ENCODE results near the gene ZDHHC9. TPM values are rescaled to one million over a fixed set of nuclear protein-coding genes. Genes with fewer than 3 reads are reported as not detected.

The ZDHHC9 gene
- total RNA-seq (10 to 100 TPM; 17.4 to 74.6 TPM), polyA plus RNA-seq (10 to 100 TPM; 24.2 to 56.9 TPM)
- long read RNA-seq, donor 1, full-length matches to known transcripts: 7 of 7 reads
- long read RNA-seq, donor 1, partial matches to known transcripts: 0 of 7 reads
- long read RNA-seq, donor 1, other reads (novel, unspliced or antisense): 0 of 7 reads
- long read RNA-seq, donor 2, full-length matches to known transcripts: 4 of 4 reads
- long read RNA-seq, donor 2, partial matches to known transcripts: 0 of 4 reads
- long read RNA-seq, donor 2, other reads (novel, unspliced or antisense): 0 of 4 reads
- long read RNA-seq, donor 3, full-length matches to known transcripts: 1 of 1 reads
- long read RNA-seq, donor 3, partial matches to known transcripts: 0 of 1 reads
- long read RNA-seq, donor 3, other reads (novel, unspliced or antisense): 0 of 1 reads
- long read RNA-seq, donor 4, full-length matches to known transcripts: 3 of 3 reads
- long read RNA-seq, donor 4, partial matches to known transcripts: 0 of 3 reads
- long read RNA-seq, donor 4, other reads (novel, unspliced or antisense): 0 of 3 reads
- long read RNA-seq, donor 5, full-length matches to known transcripts: 5 of 5 reads
- long read RNA-seq, donor 5, partial matches to known transcripts: 0 of 5 reads
- long read RNA-seq, donor 5, other reads (novel, unspliced or antisense): 0 of 5 reads

DNA sequence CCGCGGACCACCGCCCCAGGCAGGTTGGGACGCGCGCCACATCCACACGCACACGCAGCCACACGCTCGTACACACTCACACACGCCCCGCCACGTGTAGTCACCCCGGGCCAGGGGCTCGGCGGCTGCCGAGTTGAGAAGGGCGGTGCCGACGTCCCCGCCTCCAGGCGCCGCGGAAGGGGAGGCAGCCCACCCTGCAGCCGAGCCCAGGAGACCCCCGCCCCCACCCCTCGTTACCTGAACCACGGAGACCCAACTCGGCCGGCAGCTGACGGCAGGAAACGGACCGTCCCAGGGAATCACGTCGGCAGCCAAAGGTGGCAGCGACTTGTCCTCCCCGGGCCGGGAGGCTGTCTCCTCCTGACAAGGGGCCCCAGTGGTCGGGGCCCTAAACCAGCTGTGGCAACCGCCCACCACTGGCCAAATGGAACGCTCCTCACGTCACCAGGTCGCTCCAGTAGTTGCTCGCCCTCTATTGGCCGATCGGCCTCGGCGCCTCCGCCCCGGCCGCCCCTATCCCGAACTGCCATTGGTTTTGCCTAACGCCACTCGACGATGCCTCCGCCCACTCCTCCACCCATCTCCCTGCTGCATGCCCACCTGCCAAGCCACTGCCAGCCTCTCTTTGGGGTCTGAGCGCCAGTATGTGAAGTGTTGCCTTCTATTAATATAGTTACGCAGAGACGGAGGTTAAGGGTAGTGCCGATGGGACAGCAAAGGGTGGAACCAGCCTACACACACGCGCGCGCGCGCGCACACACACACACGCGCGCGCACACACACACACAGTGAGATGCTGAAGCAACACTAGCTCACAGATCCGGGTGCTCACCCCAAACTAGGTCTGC lies at the start of gene ZDHHC9:
ZDHHC9 (minus strand) TSS at position 428 of the 848 bp plus-strand sequence. CDS start 1,941 bp downstream, outside the sequence.
- peak; percentile 89 for ATAC-seq (ENCODE audit: insufficient read depth, low FRiP score)
- Histone ChIP-seq H3K27me3 (ENCODE audit: control insufficient read depth in 3 of 3, insufficient read depth in 3 of 3, low read length in 2 of 3) (peaks cover 0 to 3% (median 2%) of the 10 kb centered on the region in 3 donors), H3K9ac (ENCODE audit: insufficient read depth in 1 of 2, low read length in 2 of 2) (peak within 1 kb of the TSS in 1 of 2 donors; percentile 41), H3K9me3 (ENCODE audit: control insufficient read depth in 4 of 4, insufficient read depth in 3 of 4, low read length in 3 of 4) (no peaks in the 10 kb centered on the region), H3K36me3 (ENCODE audit: control insufficient read depth in 4 of 4, insufficient read depth in 4 of 4, low read length in 4 of 4) (no peaks in the 10 kb centered on the region), H3K27ac (ENCODE audit: low read depth in 1 of 2, low read length in 1 of 2) (peak within 1 kb of the TSS; percentile 34 to 86), H3K4me3 (peak within 1 kb of the TSS; percentile 47), H3K4me1 (ENCODE audit: control insufficient read depth in 5 of 5, insufficient read depth in 5 of 5, low read length in 5 of 5) (peaks cover 0 to 9% (median 7%) of the 10 kb centered on the region in 5 donors)
- TF ChIP-seq, protein P1, sequence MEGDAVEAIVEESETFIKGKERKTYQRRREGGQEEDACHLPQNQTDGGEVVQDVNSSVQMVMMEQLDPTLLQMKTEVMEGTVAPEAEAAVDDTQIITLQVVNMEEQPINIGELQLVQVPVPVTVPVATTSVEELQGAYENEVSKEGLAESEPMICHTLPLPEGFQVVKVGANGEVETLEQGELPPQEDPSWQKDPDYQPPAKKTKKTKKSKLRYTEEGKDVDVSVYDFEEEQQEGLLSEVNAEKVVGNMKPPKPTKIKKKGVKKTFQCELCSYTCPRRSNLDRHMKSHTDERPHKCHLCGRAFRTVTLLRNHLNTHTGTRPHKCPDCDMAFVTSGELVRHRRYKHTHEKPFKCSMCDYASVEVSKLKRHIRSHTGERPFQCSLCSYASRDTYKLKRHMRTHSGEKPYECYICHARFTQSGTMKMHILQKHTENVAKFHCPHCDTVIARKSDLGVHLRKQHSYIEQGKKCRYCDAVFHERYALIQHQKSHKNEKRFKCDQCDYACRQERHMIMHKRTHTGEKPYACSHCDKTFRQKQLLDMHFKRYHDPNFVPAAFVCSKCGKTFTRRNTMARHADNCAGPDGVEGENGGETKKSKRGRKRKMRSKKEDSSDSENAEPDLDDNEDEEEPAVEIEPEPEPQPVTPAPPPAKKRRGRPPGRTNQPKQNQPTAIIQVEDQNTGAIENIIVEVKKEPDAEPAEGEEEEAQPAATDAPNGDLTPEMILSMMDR (IDR thresholded peaks at IDR 0.05; ENCODE audit: control extremely low read depth, extremely low read depth): no peak
- 0 to 45% methylated on average over 26 to 72 of the region's 72 CpGs for WGBS, 2 donors
- peak; percentile 89 to 93 (median 92) for DNase-seq

DNA sequence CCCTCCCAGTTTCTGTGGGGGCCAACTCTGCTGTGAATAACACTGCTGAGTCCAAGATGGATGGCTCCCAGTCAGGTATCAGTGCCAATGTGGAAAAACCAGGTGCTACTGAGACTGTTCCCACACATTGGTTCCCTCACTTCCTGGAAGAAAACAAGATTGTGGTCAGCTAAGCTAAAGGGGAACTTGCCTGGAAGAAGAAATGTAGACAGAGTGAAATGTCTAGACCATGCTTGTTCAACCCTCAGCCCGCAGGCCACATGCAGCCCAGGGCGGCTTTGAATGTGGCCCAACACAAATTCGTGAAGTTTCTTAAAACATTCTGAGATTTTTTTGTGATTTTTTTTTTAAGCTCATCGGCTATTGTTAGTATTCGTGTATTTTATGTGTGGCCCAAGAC lies 33.7 kb upstream of the ZDHHC9 start:
- H3K27me3 ChIP-seq (ENCODE audit: control insufficient read depth in 3 of 3, insufficient read depth in 3 of 3, low read length in 2 of 3): no peaks in the 10 kb centered on the region
- TF ChIP-seq, protein P1 (IDR thresholded peaks at IDR 0.05; ENCODE audit: control extremely low read depth, extremely low read depth): no peak
- H3K4me3 ChIP-seq: no peak overlapping the region
- DNase-seq: no peak
- H3K36me3 ChIP-seq (ENCODE audit: control insufficient read depth in 4 of 4, insufficient read depth in 4 of 4, low read length in 4 of 4): no peaks in the 10 kb centered on the region
- H3K27ac ChIP-seq (ENCODE audit: low read depth in 1 of 2, low read length in 1 of 2): peak overlapping the region in 1 of 2 donors; percentile 52
- ATAC-seq (ENCODE audit: insufficient read depth, low FRiP score): peak; percentile 29
- no peak overlapping the region for H3K9ac ChIP-seq (ENCODE audit: insufficient read depth in 1 of 2, low read length in 2 of 2)
- WGBS, 2 donors: 66 to 85% methylated on average over 5 of the region's 5 CpGs
- peaks cover 0 to 7% (median 3%) of the 10 kb centered on the region in 4 donors for H3K9me3 ChIP-seq (ENCODE audit: control insufficient read depth in 4 of 4, insufficient read depth in 3 of 4, low read length in 3 of 4)
- no peaks in the 10 kb centered on the region for H3K4me1 ChIP-seq (ENCODE audit: control insufficient read depth in 5 of 5, insufficient read depth in 5 of 5, low read length in 5 of 5)

DNA sequence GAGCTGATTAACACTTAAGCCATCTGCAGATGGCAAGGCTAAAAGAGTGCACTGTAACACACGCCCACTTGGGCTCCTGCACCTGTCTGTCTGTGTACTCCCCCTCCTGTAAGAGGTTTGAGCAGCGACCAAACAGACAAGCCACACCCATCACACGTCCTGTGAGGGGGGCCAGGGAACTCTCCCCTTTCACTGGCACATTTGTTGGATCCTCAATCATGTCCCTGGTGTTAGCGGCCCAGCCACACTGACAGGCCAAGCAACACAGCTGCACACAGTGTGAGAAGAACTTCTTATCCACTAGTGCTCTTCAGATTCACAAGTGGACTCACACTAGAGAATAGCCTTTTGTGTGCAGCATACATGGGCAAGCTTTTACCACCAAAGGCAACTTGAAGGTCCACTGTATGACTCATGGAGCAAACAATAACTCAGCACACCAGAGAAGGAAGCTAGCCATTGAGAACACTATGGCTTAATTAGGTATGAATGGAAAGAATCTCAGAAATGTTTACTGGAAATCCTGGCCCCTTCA lies 33.2 kb upstream of the ZDHHC9 start:
- no peaks in the 10 kb centered on the region for H3K4me1 ChIP-seq (ENCODE audit: control insufficient read depth in 5 of 5, insufficient read depth in 5 of 5, low read length in 5 of 5)
- peak in 2 of 3 donors; percentile 1 to 10 for DNase-seq
- H3K27me3 ChIP-seq (ENCODE audit: control insufficient read depth in 3 of 3, insufficient read depth in 3 of 3, low read length in 2 of 3): no peaks in the 10 kb centered on the region
- peak; percentile 67 for ATAC-seq (ENCODE audit: insufficient read depth, low FRiP score)
- H3K9ac ChIP-seq (ENCODE audit: insufficient read depth in 1 of 2, low read length in 2 of 2): no peak overlapping the region
- H3K27ac ChIP-seq (ENCODE audit: low read depth in 1 of 2, low read length in 1 of 2): no peak overlapping the region
- no peak overlapping the region for H3K4me3 ChIP-seq
- H3K36me3 ChIP-seq (ENCODE audit: control insufficient read depth in 4 of 4, insufficient read depth in 4 of 4, low read length in 4 of 4): no peaks in the 10 kb centered on the region
- TF ChIP-seq, protein P1 (IDR thresholded peaks at IDR 0.05; ENCODE audit: control extremely low read depth, extremely low read depth): no peak
- H3K9me3 ChIP-seq (ENCODE audit: control insufficient read depth in 4 of 4, insufficient read depth in 3 of 4, low read length in 3 of 4): peaks cover 0 to 8% (median 4%) of the 10 kb centered on the region in 4 donors
- WGBS, 2 donors: 45 to 76% methylated on average over 4 of the region's 4 CpGs
